ENCODE data around the gene ACSS2. TPM values are rescaled to one million over a fixed set of nuclear protein-coding genes. Genes with fewer than 3 reads are reported as not detected.

ACSS2 gene
- total and polyA plus RNA-seq, 10 of the 15 experiments (the other 5 are each of a cell fraction or from before 2014, with no cell fraction given), result 2.8 to 37.2 (median 24.2) TPM

- ChIA-PET CTCF (no interaction called here), RAD21 (ENCODE audit: unreplicated experiment) (no interaction called here), POLR2A (interaction anchor here (0.6 to 0.7 kb wide), 2 partner anchors 14 to 81 kb away, joined by 3 read pairs; no protein-coding TSS in a partner anchor), SMC1A (ENCODE audit: uncharacterized antibody, unreplicated experiment) (no interaction called here)
- FAIRE-seq (no peak), DNase-seq (ENCODE audit: low read depth, low spot score) (no peak), ATAC-seq (no peak)
- Histone ChIP-seq H3K27ac (ENCODE audit: control insufficient read depth, insufficient read depth) (no peak overlapping the region), H3K4me2 (ENCODE audit: control insufficient read depth, insufficient read depth) (no peak overlapping the region), H2AFZ (ENCODE audit: control insufficient read depth, low read depth, low read length) (no peak overlapping the region), H3K4me1 (ENCODE audit: control insufficient read depth, insufficient read depth, low read length) (no peaks in the 10 kb centered on the region), H3K9me3 (replicated peaks; ENCODE audit: control insufficient read depth, insufficient read depth, low read length) (no peaks in the 10 kb centered on the region), H3K36me3 (ENCODE audit: control insufficient read depth in 2 of 2, insufficient read depth in 2 of 2, low read length in 1 of 2) (no peaks in the 10 kb centered on the region), H3K79me2 (ENCODE audit: control insufficient read depth, insufficient read depth, low read length) (no peaks in the 10 kb centered on the region), H3K27me3 (replicated peaks in 1 of 2; ENCODE audit: control insufficient read depth in 2 of 2, insufficient read depth in 2 of 2, low read length in 1 of 2) (no peaks in the 10 kb centered on the region), H3K4me3 (no peak overlapping the region), H3K9ac (ENCODE audit: control insufficient read depth, insufficient read depth, low read length) (no peak overlapping the region), H4K20me1 (ENCODE audit: control insufficient read depth, insufficient read depth) (no peaks in the 10 kb centered on the region)
- WGBS (ENCODE audit: insufficient coverage, insufficient replicate concordance, low lambda C conversion rate, missing lambda C conversion rate), result 75% methylated on average over 5 of the region's 5 CpGs
- no peak for TF ChIP-seq FOS (IDR thresholded peaks at IDR 0.05; ENCODE audit: borderline replicate concordance, extremely low read depth, insufficient read length)
- no peak for TF ChIP-seq DPF2 (IDR thresholded peaks at IDR 0.05)
- TF ChIP-seq SUZ12 (IDR thresholded peaks at IDR 0.05; ENCODE audit: unreplicated experiment), result no peak
- no peak for TF ChIP-seq NR2C1 (IDR thresholded peaks at IDR 0.05)
- no peak for TF ChIP-seq BMI1 (IDR thresholded peaks at IDR 0.05; ENCODE audit: borderline replicate concordance)
- TF ChIP-seq HSF1 (IDR thresholded peaks at IDR 0.05; ENCODE audit: low read depth, low read length), result no peak
- no peak for TF ChIP-seq ZNF384 (IDR thresholded peaks at IDR 0.05; ENCODE audit: borderline replicate concordance, low read depth, low read length)
- no peak for TF ChIP-seq KAT2A (conservative IDR thresholded peaks at IDR 0.05; ENCODE audit: control insufficient read depth, low read depth, low read length)
- TF ChIP-seq RFX5 (IDR thresholded peaks at IDR 0.05; ENCODE audit: low read depth, low read length), result no peak
- TF ChIP-seq CEBPZ (IDR thresholded peaks at IDR 0.05; ENCODE audit: low read depth, low read length), result no peak
- BruUV-seq (replicated peaks), result no TSS peak
- intact Hi-C loops (cut with micrococcal nuclease; ENCODE audit: unreplicated experiment), result no loop called here
- in situ Hi-C loops (cut with MboI), result loop anchor here (25.0 kb wide), 1 partner anchor 414 kb away; no protein-coding TSS in a partner anchor
These were observed 27.8 kb upstream of the ACSS2 start for GRCh38 chr20:34848597-34848996.

All from GM12878 (cell line).